GM12891 (cell line): ENCODE measurements around the gene SPNS2.

Experiments
- POLR2A ChIP-seq: IDR thresholded peaks from 2 replicates; pipeline ENCODE4 v1.6.1; 2011; ENCODE audit warnings: low read depth, low read length, control low read depth
- POLR2AphosphoS5 ChIP-seq: IDR thresholded peaks from 2 replicates; pipeline ENCODE4 v1.6.1; 2011; ENCODE audit warnings: low read depth, low read length, control low read depth
- TAF1 ChIP-seq: IDR thresholded peaks from 2 replicates; pipeline ENCODE4 v1.6.1; 2011; ENCODE audit warnings: low read depth, low read length, control low read depth

DNA sequence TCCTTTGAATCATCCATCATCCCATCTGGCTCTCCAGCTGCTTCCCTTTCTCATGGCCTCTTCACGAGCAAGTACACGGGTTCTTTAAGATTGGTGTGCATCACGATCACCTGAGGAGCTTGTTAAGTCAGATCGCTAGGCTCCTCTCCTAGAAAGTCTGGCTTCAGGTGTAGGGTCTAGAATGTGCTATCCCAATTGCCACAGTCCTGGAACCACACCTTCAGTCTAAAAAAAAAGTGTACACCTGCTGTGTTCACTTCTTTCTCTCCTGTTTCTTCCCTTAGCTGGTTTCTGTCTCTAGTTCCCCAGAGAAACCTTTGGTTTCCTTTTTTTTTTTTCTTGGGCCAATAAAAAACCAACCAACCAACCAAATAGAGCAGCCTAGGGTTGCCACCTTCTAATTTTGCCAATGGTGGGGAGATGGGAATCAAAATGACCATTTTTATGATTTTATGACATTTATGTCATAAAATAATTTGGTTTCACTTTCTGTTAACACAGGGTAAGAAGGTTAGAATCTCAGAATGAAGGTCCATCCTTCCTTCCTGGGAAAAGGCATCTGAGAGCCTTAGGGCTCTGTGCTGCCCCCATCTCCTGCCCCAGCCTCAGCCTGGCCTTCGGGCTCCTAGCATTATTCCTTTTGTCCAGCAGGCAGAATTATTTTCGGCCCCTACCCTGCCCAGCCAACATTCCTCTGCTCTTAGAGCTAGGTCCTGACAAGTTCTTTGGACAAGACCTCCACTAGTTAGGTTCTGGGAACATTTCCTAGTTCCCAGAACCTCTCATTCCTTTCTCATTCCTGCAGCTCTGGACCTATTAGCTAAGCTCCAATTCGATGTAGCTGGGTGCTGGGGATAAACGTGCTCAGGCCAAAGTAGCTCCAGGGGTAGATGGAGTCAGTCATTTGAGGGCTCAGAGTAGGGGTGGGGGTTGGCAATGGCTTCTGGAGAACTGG lies 63.6 kb downstream of the SPNS2 start:
- TF ChIP-seq TAF1 (no peak), POLR2A (no peak), POLR2AphosphoS5 (no peak)
